Nephron (organoid): ENCODE measurements around the gene KIF6.
A peak's percentile ranks its signal among the peaks of the same experiment; 100 is the strongest.

Source experiments
- H3K27ac Mint-ChIP-seq, 3 experiments: 2 replicates each; pipeline ENCODE4 v1.8.0; 2020; ENCODE audit warnings: mixed read lengths in 3 of 3, mild to moderate bottlenecking in 2 of 3, moderate library complexity in 1 of 3
- H3K27me3 Mint-ChIP-seq: 2 replicates; pipeline ENCODE4 v1.8.0; 2021; ENCODE audit warnings: low read depth, mild to moderate bottlenecking, moderate library complexity, mixed read lengths
- H3K36me3 Mint-ChIP-seq: 2 replicates; pipeline ENCODE4 v1.8.0; 2020; ENCODE audit warnings: low read depth, mixed read lengths
- H3K4me1 Mint-ChIP-seq: 2 replicates; pipeline ENCODE4 v1.8.0; 2020; ENCODE audit warnings: mixed read lengths
- H3K4me3 Mint-ChIP-seq, 3 experiments: 2 replicates each; pipeline ENCODE4 v1.8.0; 2020; ENCODE audit warnings: mild to moderate bottlenecking in 3 of 3, mixed read lengths in 3 of 3, moderate library complexity in 2 of 3
- H3K9me3 Mint-ChIP-seq: 2 replicates; pipeline ENCODE4 v1.8.0; 2020; ENCODE audit warnings: mixed read lengths
- CTCF ChIP-seq, 3 experiments: fragments of 200-600 bp; sonication (generic); IDR thresholded peaks; one replicate each; pipeline ENCODE4 v1.5.0; 2021; ENCODE audit warnings: antibody characterized with exemption in 3 of 3; ENCODE audit not compliant: unreplicated experiment in 3 of 3

The KIF6 gene

GRCh38 chr6:39320363-39320984 lies 404.7 kb downstream of the KIF6 start:
- H3K36me3 Mint-ChIP-seq, result no peaks in the 10 kb centered on the region
- peaks cover 9% of the 10 kb centered on the region for H3K9me3 Mint-ChIP-seq
- H3K27me3 Mint-ChIP-seq, result peaks cover 82% of the 10 kb centered on the region
- no peaks in the 10 kb centered on the region for H3K4me1 Mint-ChIP-seq
- TF ChIP-seq CTCF (IDR thresholded peaks at IDR 0.05; ENCODE audit: unreplicated experiment in 3 of 3), result no peak
- no peak overlapping the region for H3K4me3 Mint-ChIP-seq
- no peak overlapping the region for H3K27ac Mint-ChIP-seq

- Mint-ChIP-seq H3K36me3 (no peaks in the 10 kb centered on the region), H3K4me3 (no peak overlapping the region), H3K27me3 (peaks cover 83% of the 10 kb centered on the region), H3K27ac (no peak overlapping the region), H3K4me1 (no peaks in the 10 kb centered on the region), H3K9me3 (peaks cover 9% of the 10 kb centered on the region)
- no peak for TF ChIP-seq CTCF (IDR thresholded peaks at IDR 0.05; ENCODE audit: unreplicated experiment in 3 of 3)
These were observed 405.4 kb downstream of the KIF6 start for GRCh38 chr6:39319621-39320362.

- H3K9me3 Mint-ChIP-seq, result peaks cover 9% of the 10 kb centered on the region
- peaks cover 87% of the 10 kb centered on the region for H3K27me3 Mint-ChIP-seq
- no peak for TF ChIP-seq CTCF (IDR thresholded peaks at IDR 0.05; ENCODE audit: unreplicated experiment in 3 of 3)
- H3K4me3 Mint-ChIP-seq, result no peak overlapping the region
- H3K4me1 Mint-ChIP-seq, result no peaks in the 10 kb centered on the region
- no peak overlapping the region for H3K27ac Mint-ChIP-seq
- H3K36me3 Mint-ChIP-seq, result no peaks in the 10 kb centered on the region
These were observed 408.0 kb downstream of the KIF6 start for GRCh38 chr6:39317256-39317655.

- Mint-ChIP-seq H3K36me3 (no peaks in the 10 kb centered on the region), H3K27me3 (peaks cover 98% of the 10 kb centered on the region), H3K4me3 (peak within 1 kb of the TSS in 1 of 3 experiments; percentile 71), H3K9me3 (peaks cover 9% of the 10 kb centered on the region), H3K27ac (no peak within 1 kb of the TSS), H3K4me1 (no peaks in the 10 kb centered on the region)
- TF ChIP-seq CTCF (IDR thresholded peaks at IDR 0.05; ENCODE audit: unreplicated experiment in 3 of 3), result no peak
These were observed 410.9 kb downstream of the KIF6 start, which contains the start of gene KCNK17 for GRCh38 chr6:39314273-39314795. KCNK17 (minus strand) TSS chr6:39314419; CDS start chr6:39314320, 99 bp downstream.

GRCh38 chr6:39313526-39314272 lies 411.5 kb downstream of the KIF6 start:
- no peaks in the 10 kb centered on the region for H3K4me1 Mint-ChIP-seq
- no peaks in the 10 kb centered on the region for H3K36me3 Mint-ChIP-seq
- H3K4me3 Mint-ChIP-seq, result peak overlapping the region in 1 of 3 experiments; percentile 71
- H3K27ac Mint-ChIP-seq, result no peak overlapping the region
- no peak for TF ChIP-seq CTCF (IDR thresholded peaks at IDR 0.05; ENCODE audit: unreplicated experiment in 3 of 3)
- peaks cover 9% of the 10 kb centered on the region for H3K9me3 Mint-ChIP-seq
- H3K27me3 Mint-ChIP-seq, result peaks cover 98% of the 10 kb centered on the region
